ENCODE results near the gene SALL3.
"Not testable (repeated sequence)": the region's sequence is repeated elsewhere in the genome, so short reads cannot be mapped to it uniquely, and the experiment has no call there.

SALL3 gene

GRCh38 chr18:78939734-78940494 is 39.7 kb upstream of the SALL3 start:
- Histone ChIP-seq H3K27ac (ENCODE audit: extremely low read depth, low read depth, low read length) (no peak overlapping the region), H3K4me3 (ENCODE audit: low read depth, low read length) (no peak overlapping the region), H3K4me1 (ENCODE audit: control insufficient read depth, insufficient read depth, low read length) (no peaks in the 10 kb centered on the region), H3K36me3 (ENCODE audit: control insufficient read depth in 2 of 2, insufficient read depth in 1 of 2, low read length in 2 of 2) (no peaks in the 10 kb centered on the region), H3K9me3 (ENCODE audit: control insufficient read depth, insufficient read depth, low read depth, low read length) (no peaks in the 10 kb centered on the region)
- TF ChIP-seq ZNF785 (tag by site-specific recombination; IDR thresholded peaks at IDR 0.05): no peak
- TF ChIP-seq, protein P1, sequence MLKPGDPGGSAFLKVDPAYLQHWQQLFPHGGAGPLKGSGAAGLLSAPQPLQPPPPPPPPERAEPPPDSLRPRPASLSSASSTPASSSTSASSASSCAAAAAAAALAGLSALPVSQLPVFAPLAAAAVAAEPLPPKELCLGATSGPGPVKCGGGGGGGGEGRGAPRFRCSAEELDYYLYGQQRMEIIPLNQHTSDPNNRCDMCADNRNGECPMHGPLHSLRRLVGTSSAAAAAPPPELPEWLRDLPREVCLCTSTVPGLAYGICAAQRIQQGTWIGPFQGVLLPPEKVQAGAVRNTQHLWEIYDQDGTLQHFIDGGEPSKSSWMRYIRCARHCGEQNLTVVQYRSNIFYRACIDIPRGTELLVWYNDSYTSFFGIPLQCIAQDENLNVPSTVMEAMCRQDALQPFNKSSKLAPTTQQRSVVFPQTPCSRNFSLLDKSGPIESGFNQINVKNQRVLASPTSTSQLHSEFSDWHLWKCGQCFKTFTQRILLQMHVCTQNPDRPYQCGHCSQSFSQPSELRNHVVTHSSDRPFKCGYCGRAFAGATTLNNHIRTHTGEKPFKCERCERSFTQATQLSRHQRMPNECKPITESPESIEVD (tag by site-specific recombination; IDR thresholded peaks at IDR 0.05): no peak
- TF ChIP-seq SP7 (tag by site-specific recombination; IDR thresholded peaks at IDR 0.05): no peak
- no peak for TF ChIP-seq ZNF112 (tag by site-specific recombination; IDR thresholded peaks at IDR 0.05)
- CTCF ChIA-PET: no interaction called here
- POLR2A ChIA-PET: interaction anchor here (0.6 kb wide), 1 partner anchor 166 kb away, joined by 6 read pairs; no protein-coding TSS in a partner anchor

DNA sequence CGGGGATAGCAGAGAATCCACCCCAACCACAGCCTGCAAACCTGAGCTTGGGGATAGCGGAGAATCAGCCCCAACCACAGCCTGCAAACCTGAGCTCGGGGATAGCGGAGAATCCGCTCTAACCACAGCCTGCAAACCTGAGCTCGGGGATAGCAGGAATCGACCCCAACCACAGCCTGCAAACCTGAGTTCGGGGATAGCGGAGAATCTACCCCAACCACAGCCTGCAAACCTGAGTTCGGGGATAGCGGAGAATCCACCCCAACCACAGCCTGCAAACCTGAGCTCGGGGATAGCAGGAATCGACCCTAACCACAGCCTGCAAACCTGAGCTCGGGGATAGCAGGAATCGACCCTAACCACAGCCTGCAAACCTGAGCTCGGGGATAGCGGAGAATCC is 37.4 kb upstream of the SALL3 start:
- not testable (repeated sequence) for H3K36me3 ChIP-seq (ENCODE audit: control insufficient read depth in 2 of 2, insufficient read depth in 1 of 2, low read length in 2 of 2)

DNA sequence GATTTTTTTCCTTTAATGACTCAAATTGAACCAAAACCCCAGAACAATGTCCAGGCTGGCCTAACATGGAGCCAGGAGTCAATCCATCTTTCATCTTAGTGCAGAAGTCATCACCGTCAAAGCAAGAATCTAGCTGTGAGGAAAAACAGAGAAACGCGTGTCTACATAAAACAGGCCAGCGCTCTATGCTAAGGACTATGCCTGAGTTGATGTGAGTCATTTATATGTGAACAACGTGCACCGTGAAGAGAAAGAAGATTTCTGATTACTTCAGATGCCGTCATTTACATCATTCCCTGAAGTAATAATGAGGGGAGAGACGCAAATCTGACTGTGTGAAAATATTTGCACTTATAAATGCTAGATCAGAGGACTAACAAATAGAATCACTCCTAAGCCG is 34.0 kb upstream of the SALL3 start:
- Histone ChIP-seq H3K4me1 (ENCODE audit: control insufficient read depth, insufficient read depth, low read length) (no peaks in the 10 kb centered on the region), H3K4me3 (ENCODE audit: low read depth, low read length) (no peak overlapping the region), H3K36me3 (ENCODE audit: control insufficient read depth in 2 of 2, insufficient read depth in 1 of 2, low read length in 2 of 2) (no peaks in the 10 kb centered on the region), H3K9me3 (ENCODE audit: control insufficient read depth, insufficient read depth, low read depth, low read length) (no peaks in the 10 kb centered on the region), H3K27ac (ENCODE audit: extremely low read depth, low read depth, low read length) (no peak overlapping the region)
- ChIA-PET CTCF (no interaction called here), POLR2A (no interaction called here)
- TF ChIP-seq ZNF132 (tag by site-specific recombination; IDR thresholded peaks at IDR 0.05; ENCODE audit: borderline replicate concordance) (no peak), RBAK (tag by site-specific recombination; IDR thresholded peaks at IDR 0.05) (no peak), ZNF350 (tag by site-specific recombination; IDR thresholded peaks at IDR 0.05) (no peak), ZNF112 (tag by site-specific recombination; IDR thresholded peaks at IDR 0.05) (no peak), ELK4 (IDR thresholded peaks at IDR 0.05; ENCODE audit: borderline replicate concordance, low read depth, low read length) (no peak), ZNF639 (tag by site-specific recombination; IDR thresholded peaks at IDR 0.05) (no peak), ZNF274 (IDR thresholded peaks at IDR 0.05; ENCODE audit: low read length) (no peak), ZNF274 (tag by site-specific recombination; IDR thresholded peaks at IDR 0.05; ENCODE audit: borderline replicate concordance) (no peak), REPIN1 (tag by site-specific recombination; IDR thresholded peaks at IDR 0.05; ENCODE audit: low read depth) (no peak), ZFP37 (tag by site-specific recombination; IDR thresholded peaks at IDR 0.05) (no peak), ZNF654 (tag by site-specific recombination; IDR thresholded peaks at IDR 0.05; ENCODE audit: low read depth) (no peak), ZNF610 (tag by site-specific recombination; IDR thresholded peaks at IDR 0.05; ENCODE audit: borderline replicate concordance) (no peak), ZNF677 (tag by site-specific recombination; IDR thresholded peaks at IDR 0.05) (no peak), ZNF624 (tag by site-specific recombination; IDR thresholded peaks at IDR 0.05) (no peak), ZNF488 (tag by site-specific recombination; IDR thresholded peaks at IDR 0.05) (no peak)
- TF ChIP-seq, protein P2, sequence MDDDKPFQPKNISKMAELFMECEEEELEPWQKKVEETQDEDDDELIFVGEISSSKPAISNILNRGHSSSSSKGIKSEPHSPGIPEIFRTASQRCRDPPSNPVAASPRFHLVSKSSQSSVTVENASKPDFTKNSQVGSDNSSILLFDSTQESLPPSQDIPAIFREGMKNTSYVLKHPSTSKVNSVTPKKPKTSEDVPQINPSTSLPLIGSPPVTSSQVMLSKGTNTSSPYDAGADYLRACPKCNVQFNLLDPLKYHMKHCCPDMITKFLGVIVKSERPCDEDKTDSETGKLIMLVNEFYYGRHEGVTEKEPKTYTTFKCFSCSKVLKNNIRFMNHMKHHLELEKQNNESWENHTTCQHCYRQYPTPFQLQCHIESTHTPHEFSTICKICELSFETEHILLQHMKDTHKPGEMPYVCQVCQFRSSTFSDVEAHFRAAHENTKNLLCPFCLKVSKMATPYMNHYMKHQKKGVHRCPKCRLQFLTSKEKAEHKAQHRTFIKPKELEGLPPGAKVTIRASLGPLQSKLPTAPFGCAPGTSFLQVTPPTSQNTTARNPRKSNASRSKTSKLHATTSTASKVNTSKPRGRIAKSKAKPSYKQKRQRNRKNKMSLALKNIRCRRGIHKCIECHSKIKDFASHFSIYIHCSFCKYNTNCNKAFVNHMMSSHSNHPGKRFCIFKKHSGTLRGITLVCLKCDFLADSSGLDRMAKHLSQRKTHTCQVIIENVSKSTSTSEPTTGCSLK (tag by site-specific recombination; IDR thresholded peaks at IDR 0.05): no peak
- TF ChIP-seq, protein P3, sequence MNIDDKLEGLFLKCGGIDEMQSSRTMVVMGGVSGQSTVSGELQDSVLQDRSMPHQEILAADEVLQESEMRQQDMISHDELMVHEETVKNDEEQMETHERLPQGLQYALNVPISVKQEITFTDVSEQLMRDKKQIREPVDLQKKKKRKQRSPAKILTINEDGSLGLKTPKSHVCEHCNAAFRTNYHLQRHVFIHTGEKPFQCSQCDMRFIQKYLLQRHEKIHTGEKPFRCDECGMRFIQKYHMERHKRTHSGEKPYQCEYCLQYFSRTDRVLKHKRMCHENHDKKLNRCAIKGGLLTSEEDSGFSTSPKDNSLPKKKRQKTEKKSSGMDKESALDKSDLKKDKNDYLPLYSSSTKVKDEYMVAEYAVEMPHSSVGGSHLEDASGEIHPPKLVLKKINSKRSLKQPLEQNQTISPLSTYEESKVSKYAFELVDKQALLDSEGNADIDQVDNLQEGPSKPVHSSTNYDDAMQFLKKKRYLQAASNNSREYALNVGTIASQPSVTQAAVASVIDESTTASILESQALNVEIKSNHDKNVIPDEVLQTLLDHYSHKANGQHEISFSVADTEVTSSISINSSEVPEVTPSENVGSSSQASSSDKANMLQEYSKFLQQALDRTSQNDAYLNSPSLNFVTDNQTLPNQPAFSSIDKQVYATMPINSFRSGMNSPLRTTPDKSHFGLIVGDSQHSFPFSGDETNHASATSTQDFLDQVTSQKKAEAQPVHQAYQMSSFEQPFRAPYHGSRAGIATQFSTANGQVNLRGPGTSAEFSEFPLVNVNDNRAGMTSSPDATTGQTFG (tag by site-specific recombination; IDR thresholded peaks at IDR 0.05; ENCODE audit: borderline replicate concordance): no peak

More for the DNA sequence above, 37.4 kb upstream of the SALL3 start:
- H3K4me1 ChIP-seq (ENCODE audit: control insufficient read depth, insufficient read depth, low read length); POLR2A ChIA-PET; H3K4me3 ChIP-seq (ENCODE audit: low read depth, low read length); H3K9me3 ChIP-seq (ENCODE audit: control insufficient read depth, insufficient read depth, low read depth, low read length); H3K27ac ChIP-seq (ENCODE audit: extremely low read depth, low read depth, low read length): not testable (repeated sequence)
- CTCF ChIA-PET: interaction anchor here (0.7 kb wide), 1 partner anchor 1736 kb away, joined by 3 read pairs; no protein-coding TSS in a partner anchor
